OCI-LY3 (cell line): Measurements from ENCODE around the gene ZIC5.

ENCODE experiments used
- EZH2phosphoT487 ChIP-seq: fragments of 200-600 bp; shearing (Covaris generic); IDR thresholded peaks from 2 replicates; pipeline ENCODE4 v1.6.1; 2018; ENCODE audit warnings: antibody characterized with exemption, mixed run types, low read depth
- TF ChIP-seq, protein P1 (sequence below): fragments of 200-600, 300-600 bp; sonication (generic); IDR thresholded peaks from 2 replicates; pipeline ENCODE4 v1.5.1; 2014; ENCODE audit warnings: antibody characterized with exemption, low read length, low read depth

DNA sequence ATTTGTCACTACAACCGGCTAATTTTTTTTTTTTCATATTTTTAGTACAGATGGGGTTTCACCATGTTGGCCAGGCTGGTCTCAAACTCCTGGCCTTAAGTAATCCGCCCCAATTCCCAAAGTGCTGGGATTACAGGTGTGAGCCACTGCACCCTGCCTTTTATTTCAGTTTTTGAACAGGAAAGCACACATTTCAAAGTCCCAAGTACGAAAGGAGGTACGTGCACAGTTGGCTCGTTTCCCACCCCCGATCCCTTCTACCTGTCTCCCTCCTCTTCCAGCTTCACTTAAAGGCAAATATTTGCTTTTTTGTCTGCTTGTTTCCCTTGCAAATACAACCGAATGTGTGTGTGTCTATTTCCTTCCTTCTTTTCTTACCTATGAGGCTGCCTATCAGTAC, 30.5 kb downstream of the ZIC5 start:
- TF ChIP-seq, protein P1, sequence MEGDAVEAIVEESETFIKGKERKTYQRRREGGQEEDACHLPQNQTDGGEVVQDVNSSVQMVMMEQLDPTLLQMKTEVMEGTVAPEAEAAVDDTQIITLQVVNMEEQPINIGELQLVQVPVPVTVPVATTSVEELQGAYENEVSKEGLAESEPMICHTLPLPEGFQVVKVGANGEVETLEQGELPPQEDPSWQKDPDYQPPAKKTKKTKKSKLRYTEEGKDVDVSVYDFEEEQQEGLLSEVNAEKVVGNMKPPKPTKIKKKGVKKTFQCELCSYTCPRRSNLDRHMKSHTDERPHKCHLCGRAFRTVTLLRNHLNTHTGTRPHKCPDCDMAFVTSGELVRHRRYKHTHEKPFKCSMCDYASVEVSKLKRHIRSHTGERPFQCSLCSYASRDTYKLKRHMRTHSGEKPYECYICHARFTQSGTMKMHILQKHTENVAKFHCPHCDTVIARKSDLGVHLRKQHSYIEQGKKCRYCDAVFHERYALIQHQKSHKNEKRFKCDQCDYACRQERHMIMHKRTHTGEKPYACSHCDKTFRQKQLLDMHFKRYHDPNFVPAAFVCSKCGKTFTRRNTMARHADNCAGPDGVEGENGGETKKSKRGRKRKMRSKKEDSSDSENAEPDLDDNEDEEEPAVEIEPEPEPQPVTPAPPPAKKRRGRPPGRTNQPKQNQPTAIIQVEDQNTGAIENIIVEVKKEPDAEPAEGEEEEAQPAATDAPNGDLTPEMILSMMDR = no peak
- TF ChIP-seq EZH2phosphoT487 = no peak
